G401 (cell line): ENCODE data around the gene TTC31. TPM values are rescaled to one million over a fixed set of nuclear protein-coding genes. Genes with fewer than 3 reads are reported as not detected.

Source experiments
- DNase-seq: peaks from one replicate; pipeline ENCODE4 v3.0.0-alpha.2; 2015; ENCODE audit warnings: low spot score
- in situ Hi-C: cut with HindIII; loops from 2 replicates; pipeline ENCODE4 v1.10.0; 2016; ENCODE audit warnings: low sequenced_read_pairs, mixed read lengths
- total RNA-seq: library from RNA; depleted of rRNA; stranded (reverse); fragments of >200 nt; shearing (Covaris generic); gene quantifications from 2 replicates; pipeline ENCODE4 v1.2.3, GENCODE V29; 2014

The TTC31 gene
- total RNA-seq, 1 experiment from 2014 or later: 34.6 TPM

- in situ Hi-C loops: no loop called here
- no peak for DNase-seq
Measured at GRCh38 chr2:74515271-74515980, 32.5 kb downstream of the TTC31 start.

- in situ Hi-C loops: no loop called here
Measured at GRCh38 chr2:74515981-74516633, 33.2 kb downstream of the TTC31 start.

GRCh38 chr2:74516650-74517049 is 33.8 kb downstream of the TTC31 start:
- no peak for DNase-seq
- in situ Hi-C loops: no loop called here

More at GRCh38 chr2:74515981-74516633, 33.2 kb downstream of the TTC31 start:
- peak; percentile 50 for DNase-seq

GRCh38 chr2:74522516-74522915 is 39.6 kb downstream of the TTC31 start:
- in situ Hi-C loops: no loop called here
- DNase-seq: no peak

- in situ Hi-C loops: no loop called here
- DNase-seq: no peak
Measured at GRCh38 chr2:74524005-74524404, 41.1 kb downstream of the TTC31 start.

GRCh38 chr2:74524955-74525716 is 42.3 kb downstream of the TTC31 start:
- in situ Hi-C loops: no loop called here
- DNase-seq: no peak

- peak; percentile 54 for DNase-seq
- in situ Hi-C loops: no loop called here
Measured at GRCh38 chr2:74525717-74526648, 43.1 kb downstream of the TTC31 start, which contains the start of gene DQX1. DQX1 (minus strand) TSS chr2:74526231; CDS start chr2:74525729, 502 bp downstream.

GRCh38 chr2:74526649-74527230 is 43.9 kb downstream of the TTC31 start:
- in situ Hi-C loops: no loop called here
- no peak for DNase-seq

- DNase-seq: no peak
- in situ Hi-C loops: no loop called here
Measured at GRCh38 chr2:74527741-74528140, 44.9 kb downstream of the TTC31 start.

- in situ Hi-C loops: no loop called here
- DNase-seq: no peak
Measured at GRCh38 chr2:74528600-74529356, 45.9 kb downstream of the TTC31 start.

GRCh38 chr2:74529357-74530238 is 46.7 kb downstream of the TTC31 start, which contains the start of the genes AUP1 and HTRA2:
AUP1 (minus strand) TSS chr2:74529706; CDS start chr2:74529629, 77 bp downstream.
HTRA2 (plus strand) TSS chr2:74529933; CDS start chr2:74530007, 74 bp downstream.
- in situ Hi-C loops: no loop called here
- peak; percentile 99 for DNase-seq

GRCh38 chr2:74530239-74531187 is 47.6 kb downstream of the TTC31 start:
- DNase-seq: peak; percentile 32
- in situ Hi-C loops: no loop called here

- no peak for DNase-seq
- in situ Hi-C loops: no loop called here
Measured at GRCh38 chr2:74531666-74532065, 48.8 kb downstream of the TTC31 start.

- DNase-seq: peak; percentile 38
- in situ Hi-C loops: no loop called here
Measured at GRCh38 chr2:74532222-74532621, 49.3 kb downstream of the TTC31 start.

GRCh38 chr2:74533464-74533863 is 50.6 kb downstream of the TTC31 start:
- in situ Hi-C loops: no loop called here
- no peak for DNase-seq

- in situ Hi-C loops: no loop called here
- no peak for DNase-seq
Measured at GRCh38 chr2:74534411-74534810, 51.5 kb downstream of the TTC31 start.
